Stimulated activated CD8-positive, alpha-beta memory T cell treated with anti-CD3 and anti-CD28 coated beads, Interleukin-12 subunit alpha, Interleukin-12 subunit beta, amount 100 ng/mL, for 24 hours (primary cell): ENCODE data around the gene USP4.
"Not testable (repeated sequence)": the region's sequence is repeated elsewhere in the genome, so short reads cannot be mapped to it uniquely, and the experiment has no call there.

ENCODE experiments used
- DNase-seq: peaks from one replicate; pipeline ENCODE4 v3.0.0-alpha.2; 2020; ENCODE audit errors: extremely low read depth

USP4 gene, protein sequence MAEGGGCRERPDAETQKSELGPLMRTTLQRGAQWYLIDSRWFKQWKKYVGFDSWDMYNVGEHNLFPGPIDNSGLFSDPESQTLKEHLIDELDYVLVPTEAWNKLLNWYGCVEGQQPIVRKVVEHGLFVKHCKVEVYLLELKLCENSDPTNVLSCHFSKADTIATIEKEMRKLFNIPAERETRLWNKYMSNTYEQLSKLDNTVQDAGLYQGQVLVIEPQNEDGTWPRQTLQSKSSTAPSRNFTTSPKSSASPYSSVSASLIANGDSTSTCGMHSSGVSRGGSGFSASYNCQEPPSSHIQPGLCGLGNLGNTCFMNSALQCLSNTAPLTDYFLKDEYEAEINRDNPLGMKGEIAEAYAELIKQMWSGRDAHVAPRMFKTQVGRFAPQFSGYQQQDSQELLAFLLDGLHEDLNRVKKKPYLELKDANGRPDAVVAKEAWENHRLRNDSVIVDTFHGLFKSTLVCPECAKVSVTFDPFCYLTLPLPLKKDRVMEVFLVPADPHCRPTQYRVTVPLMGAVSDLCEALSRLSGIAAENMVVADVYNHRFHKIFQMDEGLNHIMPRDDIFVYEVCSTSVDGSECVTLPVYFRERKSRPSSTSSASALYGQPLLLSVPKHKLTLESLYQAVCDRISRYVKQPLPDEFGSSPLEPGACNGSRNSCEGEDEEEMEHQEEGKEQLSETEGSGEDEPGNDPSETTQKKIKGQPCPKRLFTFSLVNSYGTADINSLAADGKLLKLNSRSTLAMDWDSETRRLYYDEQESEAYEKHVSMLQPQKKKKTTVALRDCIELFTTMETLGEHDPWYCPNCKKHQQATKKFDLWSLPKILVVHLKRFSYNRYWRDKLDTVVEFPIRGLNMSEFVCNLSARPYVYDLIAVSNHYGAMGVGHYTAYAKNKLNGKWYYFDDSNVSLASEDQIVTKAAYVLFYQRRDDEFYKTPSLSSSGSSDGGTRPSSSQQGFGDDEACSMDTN

DNA sequence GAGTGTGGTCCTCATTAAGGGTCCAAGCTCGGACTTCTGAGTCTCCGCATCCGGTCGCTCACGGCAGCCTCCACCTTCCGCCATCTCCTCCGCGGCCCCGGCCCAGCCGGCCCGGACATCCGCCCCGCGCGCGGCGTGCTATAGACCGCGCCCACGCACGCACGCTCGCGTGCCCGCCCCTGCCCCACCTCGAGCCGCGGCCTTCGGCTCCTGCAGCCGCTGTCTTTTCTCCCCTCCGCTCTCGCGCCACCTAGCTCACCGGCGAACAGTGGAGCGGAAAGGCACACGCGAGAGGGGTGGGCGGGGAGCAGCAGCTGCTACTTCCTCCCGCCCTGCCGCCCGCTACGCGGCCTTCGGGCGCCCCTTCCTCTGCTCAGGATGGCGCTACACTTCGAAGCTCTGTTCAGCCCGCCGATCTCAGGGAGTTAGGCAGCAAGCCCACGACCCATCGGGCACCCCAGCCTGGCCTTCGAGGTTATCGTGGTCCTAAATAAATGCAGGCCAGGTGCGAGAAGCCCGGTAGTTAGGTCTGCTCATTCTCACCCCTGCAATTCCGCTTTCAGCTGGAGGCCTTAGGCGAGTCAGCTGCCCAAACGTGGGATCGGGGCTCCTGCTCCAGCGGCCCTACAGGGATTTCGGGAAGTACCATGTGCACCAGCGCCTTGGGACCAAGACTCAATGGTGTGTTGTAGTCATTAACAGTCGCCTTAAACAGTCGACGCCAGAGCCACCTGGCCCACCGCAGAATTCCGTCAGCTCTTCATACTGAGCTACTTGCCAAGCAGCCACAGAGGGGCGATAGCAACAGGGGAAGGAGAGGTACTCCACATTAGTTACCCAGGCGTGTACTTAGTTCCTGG is at the start of gene USP4:
Gene USP4 (minus strand): TSS at position 113 of the 860 bp plus-strand sequence. CDS start 29 bp downstream, at position 84.
- DNase-seq = peak; percentile 83

DNA sequence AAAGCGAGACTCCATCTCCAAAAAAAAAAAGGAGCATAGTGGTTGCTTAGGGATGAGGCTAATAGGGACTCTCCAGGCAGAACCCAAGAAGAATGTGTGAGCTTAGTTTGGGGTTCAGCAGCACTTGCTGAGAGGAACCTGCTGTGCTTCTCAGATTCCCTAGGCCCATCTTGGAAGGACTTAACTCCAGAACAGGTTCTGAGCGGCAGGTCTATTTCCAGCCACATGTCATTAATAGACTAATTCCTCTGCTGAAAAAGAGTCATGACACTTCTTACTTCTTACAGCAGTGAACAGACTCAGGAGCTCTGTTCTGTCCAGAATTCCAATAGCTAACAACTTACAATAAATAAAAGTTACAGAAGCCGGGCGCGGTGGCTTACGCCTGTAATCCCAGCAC is 49.4 kb upstream of the USP4 start:
- no peak for DNase-seq

GRCh38 chr3:49388289-49388820 is 48.5 kb upstream of the USP4 start:
- no peak for DNase-seq

- DNase-seq = no peak
Observed at GRCh38 chr3:49387721-49388120, 47.9 kb upstream of the USP4 start.

GRCh38 chr3:49386056-49386756 is 46.4 kb upstream of the USP4 start:
- no peak for DNase-seq

GRCh38 chr3:49385617-49386016 is 45.8 kb upstream of the USP4 start:
- DNase-seq = no peak

- no peak for DNase-seq
Observed at GRCh38 chr3:49383387-49383786, 43.5 kb upstream of the USP4 start.

DNA sequence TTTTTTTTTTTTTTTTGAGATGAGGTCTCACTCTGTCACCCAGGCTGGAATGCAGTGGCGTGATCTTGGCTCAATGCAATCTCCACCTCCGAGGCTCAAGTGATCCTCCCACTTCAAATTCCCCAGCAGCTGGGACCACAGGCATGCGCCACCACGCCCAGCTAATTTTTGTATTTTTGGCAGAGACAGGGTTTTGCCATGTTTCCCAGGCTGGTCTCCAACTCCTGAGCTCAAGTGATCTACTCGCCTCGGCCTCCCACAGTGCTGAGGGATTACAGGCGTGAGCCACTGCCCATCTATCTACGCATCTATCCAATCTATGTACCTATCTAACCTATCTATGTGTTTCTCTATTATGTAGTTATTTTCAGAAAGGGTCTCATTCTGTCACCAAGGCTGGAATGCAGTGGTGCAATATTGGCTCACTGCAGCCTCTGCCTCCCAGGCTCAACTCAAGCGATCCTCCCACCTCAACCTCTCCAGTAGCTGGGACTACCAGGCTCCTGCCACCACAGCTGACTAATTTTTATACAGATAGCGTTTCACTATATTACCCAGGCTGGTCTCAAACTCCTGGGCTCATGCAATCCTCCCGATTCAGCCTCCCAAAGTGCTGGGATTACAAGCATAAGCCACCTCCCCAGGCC is 38.5 kb upstream of the USP4 start:
- no peak for DNase-seq

GRCh38 chr3:49377483-49377882 is 37.6 kb upstream of the USP4 start:
- no peak for DNase-seq

DNA sequence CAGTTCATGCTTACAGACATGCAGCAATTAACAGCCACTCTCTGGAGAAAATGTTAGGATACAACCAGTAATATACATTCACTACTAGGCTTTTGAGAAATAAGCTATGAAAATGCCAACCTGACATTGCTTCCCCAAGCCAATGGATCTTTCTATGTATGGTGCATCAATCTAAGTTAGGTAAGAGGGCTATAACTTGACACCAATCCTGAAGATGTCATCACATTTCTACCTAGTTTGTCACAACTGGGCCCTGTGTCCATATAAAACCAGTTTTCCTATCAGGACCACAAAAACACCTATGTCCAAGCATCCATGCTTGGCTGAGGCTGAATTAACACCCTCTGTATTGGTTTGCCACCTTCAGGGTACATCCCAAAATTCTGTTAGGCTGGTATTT is 32.1 kb upstream of the USP4 start:
- no peak for DNase-seq

GRCh38 chr3:49370585-49371290 is 30.9 kb upstream of the USP4 start:
- no peak for DNase-seq

GRCh38 chr3:49362561-49362960 is 22.7 kb upstream of the USP4 start:
- DNase-seq = no peak

DNA sequence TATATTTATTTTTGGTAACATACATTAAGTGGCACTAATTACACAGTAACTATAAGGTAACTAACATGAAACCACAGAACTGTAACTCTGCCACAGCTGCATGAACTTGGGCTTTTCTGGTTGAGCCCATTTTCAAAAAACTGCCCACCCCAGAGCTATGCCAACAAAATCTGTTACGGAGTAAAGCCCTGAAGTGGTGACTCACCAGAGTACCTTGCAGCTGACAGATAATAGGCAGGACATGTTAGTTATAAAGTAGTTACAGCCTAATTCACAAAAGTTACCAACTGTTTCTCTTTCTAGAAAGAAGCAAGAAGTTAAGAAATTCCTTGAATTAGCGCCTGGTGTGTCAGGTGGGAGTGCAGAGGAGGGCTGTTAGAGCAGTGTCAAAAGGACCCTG is 19.8 kb upstream of the USP4 start:
- DNase-seq = no peak

DNA sequence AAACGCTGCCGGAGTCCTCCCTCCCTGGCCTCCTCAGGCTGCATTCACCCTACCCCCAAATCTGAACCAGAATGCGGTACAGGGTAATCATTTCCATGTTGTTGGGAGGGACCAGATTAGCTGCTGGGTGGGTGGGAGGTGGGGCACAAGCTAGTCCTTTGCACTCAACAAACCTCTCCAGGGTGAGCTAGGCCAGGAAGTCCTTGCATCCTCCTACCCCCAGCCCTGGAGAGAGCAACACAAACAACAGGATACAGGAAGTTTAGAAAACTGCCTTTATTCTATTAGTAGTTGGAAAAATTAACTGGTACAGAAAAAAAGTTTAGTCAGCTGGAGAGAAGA is 19.0 kb upstream of the USP4 start:
- DNase-seq = no peak

DNA sequence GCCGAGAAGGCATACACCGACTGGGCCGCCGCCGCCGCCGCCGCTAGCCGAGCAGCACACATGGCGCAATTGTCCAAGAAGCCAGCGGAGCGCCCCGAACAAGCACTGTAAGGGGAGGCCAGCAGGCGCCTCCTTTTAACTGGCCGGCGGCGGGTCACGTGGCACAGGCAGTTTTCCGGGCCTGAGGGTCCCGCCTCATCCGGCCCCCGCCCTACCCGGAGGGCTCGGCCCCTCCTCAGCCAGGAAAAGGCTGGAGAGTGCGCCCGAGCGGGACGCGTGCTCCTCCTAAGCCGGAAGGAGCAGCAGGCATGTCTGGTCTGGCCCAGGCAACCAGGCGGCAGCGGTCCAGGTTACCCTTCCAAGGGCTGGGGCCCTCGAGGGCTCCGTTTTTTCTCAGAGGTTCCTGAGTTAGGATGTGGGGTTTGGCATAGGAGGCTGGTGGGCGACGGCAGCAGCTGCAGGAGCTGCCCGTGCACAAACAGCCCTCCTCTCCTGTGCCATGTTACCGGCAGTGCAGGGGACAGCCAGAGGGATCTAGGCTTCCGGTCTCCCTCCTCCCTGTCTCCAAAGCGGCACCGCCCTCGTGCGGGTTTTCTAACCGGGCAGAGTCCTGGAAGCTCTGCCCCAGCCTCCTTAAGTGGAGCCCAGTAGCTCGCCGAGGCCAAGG is 18.5 kb upstream of the USP4 start, which contains the start of gene GPX1:
Gene GPX1 (minus strand): TSS at position 137 of the 667 bp plus-strand sequence. CDS start 75 bp downstream, at position 62.
- DNase-seq = peak; percentile 63

DNA sequence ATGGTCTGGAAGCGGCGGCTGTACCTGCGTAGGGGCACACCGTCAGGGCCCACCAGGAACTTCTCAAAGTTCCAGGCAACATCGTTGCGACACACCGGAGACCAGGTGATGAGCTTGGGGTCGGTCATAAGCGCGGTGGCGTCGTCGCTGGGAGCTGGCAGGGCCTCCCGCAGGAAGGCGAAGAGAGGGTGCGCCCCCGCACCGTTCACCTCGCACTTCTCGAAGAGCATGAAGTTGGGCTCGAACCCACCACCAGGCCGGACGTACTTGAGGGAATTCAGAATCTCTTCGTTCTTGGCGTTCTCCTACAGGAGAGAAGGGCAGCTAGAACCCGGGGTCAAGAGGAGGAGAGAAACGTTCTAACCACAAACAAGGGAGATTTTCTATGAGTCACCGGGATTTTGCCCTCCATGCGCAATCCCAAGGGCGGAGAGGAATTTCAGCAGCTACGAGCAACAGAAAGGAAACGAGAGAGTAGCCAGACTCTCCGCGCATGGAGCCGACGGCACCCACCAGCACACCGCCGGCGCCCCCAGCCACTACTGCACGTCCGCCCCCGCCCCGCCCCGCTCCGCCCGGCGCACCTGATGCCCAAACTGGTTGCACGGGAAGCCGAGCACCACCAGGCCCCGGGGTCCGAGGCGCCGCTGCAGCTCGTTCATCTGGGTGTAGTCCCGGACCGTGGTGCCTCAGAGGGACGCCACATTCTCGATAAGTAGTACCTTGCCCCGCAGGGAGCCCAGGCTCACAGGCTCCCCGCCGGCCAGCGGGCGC is 17.8 kb upstream of the USP4 start:
- not testable (repeated sequence) for DNase-seq

DNA sequence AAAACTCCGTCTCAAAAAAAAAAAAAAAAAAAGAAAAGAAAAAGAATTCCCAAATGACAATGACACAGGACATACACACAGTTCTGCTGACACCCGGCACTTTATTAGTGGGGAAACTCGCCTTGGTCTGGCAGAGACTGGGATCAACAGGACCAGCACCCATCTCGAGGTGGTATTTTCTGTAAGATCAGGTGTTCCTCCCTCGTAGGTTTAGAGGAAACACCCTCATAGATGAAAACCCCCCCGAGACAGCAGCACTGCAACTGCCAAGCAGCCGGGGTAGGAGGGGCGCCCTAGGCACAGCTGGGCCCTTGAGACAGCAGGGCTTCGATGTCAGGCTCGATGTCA is 17.2 kb upstream of the USP4 start:
- not testable (repeated sequence) for DNase-seq

DNA sequence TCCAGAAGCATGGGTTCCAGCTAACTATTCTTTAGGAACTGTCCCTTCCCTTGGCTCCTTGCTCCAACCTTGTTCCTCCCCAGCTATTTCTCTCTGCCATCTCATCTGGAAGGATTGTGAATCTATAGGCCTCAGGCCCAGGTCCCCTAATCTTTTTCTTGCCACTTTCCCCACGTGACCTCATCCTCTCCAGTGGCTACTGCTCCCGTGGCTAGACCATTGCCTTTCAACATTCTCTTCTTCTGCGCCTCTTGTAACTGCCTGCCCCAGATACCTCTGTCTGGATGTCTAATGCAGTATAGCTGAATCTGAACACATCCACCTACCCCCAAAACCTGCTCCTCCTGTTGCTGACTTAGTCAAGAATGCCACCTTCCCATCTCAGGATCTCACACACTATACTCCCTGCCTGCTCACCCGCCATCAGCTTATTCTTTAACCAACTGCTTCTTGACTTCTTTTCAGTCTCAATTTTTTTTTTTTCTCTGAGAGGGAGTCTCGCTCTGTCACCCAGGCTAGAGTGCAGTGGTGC is 13.1 kb upstream of the USP4 start:
- no peak for DNase-seq
